ENCODE data around the gene ELP4.

Gene ELP4

DNA sequence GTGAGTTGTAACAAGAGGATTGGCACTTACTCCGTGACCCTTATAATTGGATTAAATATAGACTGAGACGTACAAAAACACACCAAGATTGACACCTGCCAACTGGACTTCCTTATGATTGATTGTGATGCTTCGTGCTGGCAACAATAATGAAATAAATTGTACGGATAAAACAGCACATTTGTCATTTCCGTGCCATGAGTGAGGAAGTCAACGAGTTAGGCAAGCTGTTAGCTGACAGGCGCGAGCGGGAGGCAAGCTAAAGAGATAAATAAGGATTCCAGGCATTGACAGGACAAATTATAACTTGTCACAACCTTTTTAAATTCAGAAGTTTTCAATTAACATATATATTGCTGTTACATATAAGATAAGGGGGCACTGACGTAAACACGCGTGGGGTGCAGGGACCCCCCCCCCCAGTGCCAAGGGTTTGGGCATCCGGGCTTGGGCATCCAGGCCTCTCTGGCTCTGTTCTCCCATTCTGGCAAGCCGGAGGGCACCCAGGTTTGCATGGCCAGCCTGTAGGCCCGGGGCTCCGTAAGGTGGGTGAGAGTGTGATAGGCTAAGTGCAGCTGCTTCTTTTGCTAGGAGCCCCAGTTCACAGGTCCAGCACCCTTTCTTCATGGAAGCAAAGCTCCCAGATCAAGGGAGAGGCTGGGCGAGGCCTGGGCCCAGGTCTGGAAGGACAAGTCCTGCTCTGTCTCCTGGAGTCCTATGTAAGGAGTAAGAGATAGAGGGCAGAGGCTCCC lies 312.8 kb downstream of the ELP4 start:
- no peak for DNase-seq

DNA sequence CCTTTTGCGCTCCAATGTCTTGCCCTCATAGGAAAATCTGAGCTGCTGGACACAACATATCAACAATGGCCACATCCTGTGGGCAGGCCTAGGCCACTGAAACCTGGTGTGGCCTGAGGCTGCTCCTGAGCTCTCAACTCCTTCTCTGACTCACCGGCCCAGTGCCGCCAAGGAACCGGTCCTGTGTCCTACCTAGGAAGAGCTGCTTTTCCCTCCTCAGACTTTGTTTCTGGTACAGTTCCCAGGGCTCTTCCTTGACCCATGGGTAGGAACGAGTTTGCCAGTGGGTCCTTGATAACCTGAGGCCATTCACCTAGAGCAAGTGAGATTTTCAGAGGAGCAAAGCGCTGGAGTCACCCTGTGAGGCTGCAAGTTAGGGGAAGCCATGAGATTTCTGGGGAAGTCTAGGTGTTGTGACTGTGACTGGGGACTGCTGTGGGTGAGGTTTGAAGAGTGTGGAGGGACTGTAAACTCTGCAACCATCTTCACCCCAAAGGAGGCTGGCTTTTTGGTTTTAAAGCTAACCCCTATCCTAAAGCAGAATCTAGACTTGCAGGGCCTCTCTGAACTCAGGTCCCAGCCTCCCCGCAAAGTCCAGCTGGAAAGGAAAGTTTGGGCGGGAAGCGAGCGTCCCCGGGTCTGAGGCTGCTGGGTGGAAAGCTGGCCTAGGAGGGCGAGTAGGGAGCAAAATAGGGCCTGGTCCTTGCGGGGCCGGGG lies 313.5 kb downstream of the ELP4 start:
- DNase-seq: no peak

DNA sequence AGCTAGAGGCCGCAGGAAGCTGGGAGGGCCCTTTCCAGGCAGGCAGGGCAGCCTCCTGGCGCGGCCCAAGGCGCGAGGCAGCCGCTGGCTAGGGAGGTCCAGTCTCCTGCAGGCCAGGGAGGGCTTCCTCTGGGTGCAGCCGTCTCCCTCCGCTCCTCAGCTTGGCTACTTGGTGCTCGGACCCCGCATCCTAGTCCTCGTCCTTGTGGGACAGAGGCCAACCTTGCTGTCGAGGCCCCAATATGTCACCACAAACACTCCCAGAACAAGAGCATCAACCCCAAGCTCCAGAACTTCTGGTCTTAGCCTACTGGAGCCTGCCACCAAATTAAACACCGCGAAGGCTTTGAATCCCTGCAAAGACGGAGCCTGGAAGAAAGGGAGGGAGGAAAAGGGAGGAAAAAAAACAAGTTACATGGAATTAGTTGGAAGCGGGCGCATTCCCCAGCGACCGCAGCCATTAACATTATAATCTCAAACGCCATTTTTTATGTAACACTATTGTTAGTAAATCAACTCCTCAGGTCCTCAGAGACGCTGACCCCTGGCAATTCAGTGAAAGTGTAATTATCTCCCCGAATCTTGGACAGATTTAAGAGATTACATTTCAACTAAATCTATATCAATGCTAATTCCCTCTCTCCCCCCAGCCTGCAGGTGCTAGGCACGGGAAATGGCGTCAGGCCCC lies 314.2 kb downstream of the ELP4 start:
- DNase-seq: no peak

DNA sequence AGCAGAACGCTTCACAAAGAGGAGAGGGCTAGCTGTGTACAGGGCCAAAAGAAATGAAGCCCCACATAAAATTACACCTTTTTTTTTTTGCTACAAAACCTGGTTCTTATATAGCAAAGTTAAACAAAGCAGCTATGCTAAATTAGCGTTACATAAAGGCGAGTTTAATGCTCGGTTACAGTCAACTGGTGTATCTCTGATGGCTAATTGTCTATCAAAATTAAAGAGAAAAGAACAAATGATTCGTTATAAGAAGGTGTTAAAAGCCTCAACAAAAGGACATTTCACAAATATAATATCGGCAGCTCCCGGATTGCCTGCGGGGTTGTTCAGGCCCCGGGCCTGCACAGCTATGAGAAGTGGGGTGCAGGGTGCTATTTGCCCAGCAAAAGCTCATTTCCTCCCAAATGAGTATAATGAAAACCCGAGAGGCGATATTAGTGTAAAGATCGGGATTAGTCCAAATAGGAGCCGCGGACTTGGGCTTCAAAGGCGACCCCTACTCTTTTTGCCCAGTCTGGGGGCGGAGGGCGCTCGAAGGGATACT lies 314.8 kb downstream of the ELP4 start:
- no peak for DNase-seq

DNA sequence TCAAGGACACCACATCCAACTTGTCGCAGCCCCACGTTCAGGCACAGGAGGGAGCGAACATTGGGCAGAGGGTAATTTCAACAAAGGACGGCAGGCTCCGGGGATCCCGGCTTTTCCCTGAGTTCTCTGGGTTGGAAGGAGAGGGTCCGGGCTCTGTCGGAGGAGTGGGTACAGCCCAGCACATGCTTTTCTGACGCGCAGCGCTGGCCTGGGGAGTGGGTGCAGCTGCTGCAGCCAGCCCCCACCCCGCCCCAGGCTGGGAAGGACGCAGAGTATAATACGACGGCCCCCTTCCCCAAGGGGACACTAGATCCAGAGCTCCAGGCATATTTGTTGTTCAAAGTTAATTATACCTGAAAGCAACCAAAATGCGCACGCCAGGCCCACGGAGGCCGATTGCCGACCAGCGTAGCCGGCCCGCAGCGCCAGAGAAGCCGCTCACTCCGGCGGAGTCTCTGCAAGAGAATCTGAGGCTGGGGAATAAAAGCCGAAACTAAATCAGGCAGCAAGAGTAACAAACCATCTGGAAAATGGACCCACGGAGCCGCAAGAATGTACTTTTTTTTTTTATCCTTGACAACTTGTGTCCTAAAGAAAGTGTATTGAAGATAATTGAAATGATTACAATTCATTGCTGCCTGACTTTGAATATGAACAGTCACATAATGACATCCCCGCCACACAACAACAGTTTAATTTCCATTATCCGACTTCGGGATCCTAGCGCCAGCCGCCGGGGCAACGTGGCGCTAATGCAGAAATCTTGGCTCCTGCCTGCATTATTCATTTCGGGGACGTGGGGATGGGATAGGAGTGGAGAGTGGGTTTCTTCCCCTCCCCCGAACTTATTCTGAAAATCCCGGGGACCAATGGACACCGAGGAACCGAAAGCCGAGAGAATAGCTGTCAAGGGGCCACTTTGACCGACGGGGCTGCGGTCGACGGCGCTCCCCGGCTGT lies 315.6 kb downstream of the ELP4 start:
- DNase-seq: no peak

DNA sequence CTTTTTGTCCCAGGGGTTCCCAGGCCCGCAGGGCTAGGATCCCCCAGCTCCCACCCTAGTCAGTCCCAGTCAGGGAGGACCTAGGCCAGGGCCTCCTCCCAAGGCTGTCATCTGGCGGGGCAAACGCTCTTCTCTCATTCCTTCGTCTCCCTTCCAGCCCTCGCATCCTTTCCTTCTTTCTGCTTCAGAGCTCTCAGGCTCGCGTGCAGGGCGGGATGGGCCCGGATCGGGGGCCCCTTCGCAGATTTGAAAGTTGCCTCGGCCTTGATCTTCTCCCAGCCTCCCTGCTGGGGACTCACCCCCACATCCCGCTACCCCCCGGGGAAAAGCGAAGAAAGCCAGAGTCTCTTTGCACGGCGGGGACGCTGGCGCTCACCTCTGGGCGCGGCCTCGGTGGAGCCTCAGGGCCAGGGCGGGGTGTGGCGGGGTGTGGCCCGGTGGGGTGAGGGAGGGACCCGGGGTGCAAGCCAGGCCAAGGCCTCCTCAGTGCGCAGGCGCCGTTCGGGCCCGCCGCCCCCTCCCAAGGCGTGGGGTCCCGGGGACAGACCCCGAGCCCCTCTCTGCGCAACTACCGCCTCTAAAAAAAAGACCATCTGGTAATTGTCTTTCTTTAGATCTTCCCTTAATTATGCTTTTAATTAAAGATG lies 316.4 kb downstream of the ELP4 start:
- no peak for DNase-seq

DNA sequence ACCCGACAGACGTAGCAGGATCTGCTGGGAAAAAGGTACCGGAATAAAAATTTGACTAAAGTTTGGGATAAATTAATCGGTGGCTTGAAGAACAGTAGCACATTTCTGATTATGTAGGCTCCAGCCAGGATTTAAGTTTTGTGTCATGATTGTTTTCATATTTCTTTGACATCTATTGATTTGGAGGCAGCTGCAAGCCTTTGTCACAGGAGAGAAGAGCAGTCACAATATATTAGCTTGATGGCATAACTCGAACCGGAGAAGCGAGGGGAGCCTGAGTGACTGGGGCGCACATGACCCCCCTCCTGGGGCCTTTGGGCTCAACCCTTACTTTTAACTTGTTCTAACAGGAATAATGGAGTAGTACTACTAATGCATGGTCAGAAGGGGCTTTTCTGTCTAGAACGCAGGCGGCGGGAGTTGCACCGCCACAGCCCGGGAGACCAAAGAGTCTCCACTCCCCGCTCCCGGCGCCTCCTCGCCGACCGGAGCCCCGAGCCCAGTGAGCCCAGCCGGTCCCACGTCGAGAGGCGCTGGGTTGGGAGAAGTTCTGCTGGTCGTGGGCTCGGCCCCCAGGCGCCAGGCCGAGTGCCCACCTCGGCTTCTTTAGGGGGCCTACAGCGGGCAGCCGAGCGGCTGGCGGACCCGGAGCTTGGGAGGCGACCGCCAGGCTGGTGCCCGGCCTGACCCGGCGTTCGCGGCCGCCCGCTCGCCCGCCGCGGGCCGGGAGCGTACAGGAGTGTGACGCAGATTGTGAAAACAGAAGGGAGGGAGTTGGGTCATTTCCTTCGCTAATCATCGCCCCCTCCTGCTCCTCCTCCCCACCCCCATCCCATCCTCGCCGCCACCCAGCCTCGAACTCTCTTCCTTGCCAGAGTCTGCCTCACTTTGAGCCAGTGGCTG lies 317.2 kb downstream of the ELP4 start:
- no peak for DNase-seq

DNA sequence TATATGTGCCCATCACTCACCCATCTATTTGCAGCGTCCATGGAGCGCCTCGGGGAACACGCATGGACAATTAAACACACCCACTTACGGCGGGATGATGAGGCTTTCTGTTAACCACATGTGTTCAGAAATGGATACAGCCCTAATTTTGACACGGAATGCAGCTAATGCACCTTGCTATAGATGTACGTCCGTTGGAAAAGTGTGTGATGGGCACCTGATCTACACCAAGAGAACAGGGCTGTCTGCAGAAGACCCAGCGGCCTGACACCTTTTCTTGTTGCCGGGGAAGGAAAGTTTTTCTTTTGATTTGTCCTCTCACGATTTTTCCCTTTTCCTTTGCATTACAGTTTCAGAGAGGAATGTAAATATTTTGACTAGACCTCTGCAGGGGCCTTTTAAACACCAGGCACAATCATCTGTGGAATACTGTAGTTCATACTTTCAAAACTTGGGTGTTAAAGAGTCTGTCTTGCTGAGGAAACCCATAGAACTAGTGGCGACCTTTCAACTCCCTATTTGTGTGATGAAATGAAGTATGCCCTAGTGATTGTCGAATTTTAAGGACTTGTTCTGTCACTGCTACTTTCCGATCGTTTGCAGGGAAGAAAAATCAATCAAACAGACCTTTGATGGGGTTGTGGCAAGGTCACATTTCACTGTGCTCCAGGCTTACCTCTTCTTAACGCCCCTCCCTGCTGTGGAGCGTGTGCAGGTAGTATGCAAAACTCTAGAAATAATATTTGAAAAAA lies 318.1 kb downstream of the ELP4 start:
- no peak for DNase-seq

DNA sequence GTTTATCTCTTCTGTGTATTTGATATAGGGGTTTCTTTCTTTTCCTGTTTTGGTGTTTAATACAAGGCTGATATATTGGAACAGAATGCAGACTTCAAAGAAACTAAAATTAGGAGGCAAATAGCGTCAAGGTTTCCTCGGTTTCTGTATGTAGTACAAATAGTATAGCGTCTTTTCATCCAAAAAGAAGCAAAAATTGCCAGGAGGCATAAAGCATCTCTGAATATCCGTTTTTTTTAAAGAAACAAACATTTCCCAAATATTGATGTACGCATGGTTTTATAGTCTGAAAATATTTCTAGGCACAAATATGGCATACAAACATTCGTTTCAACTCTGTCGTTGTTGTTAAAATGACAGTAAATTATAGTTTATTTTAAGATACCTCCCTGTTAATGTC lies 318.6 kb downstream of the ELP4 start:
- DNase-seq: no peak

DNA sequence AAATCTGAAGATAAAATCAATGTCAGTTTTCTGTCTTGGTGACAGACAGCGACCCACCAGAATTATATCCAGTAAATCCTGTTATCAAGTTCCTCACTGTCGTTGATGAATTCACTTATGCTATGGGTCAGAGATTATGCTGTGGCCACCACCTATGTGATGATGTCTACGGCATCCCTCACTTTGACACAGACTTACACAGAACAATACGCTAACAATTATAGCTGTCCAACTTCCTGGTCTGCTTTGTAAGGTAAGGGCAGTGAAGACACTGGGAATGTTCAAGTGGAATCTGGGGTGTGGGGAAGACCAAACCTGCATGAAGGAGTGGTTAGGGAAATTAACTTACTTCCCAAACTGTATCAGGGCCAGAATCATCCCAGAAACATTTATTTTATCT lies 320.8 kb downstream of the ELP4 start:
- DNase-seq: no peak

DNA sequence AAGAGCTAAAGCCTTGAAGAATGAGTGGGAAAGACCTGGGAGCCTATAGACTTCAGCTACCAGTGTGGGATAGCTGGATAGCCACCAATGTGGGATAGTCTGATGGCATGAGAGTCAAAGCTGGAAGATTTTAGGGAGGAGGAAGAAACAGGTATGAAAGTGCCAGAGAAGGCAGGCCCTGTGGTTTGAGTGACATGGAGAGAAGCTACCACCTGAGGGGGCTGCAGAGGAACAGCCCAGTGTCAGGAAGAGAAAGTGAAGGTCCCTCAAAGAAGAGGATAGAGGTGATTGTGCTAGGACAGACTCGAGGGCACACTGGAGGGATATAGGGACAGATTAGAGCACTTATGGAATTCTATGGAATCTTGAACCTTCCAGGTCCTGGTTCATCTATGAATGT lies 324.7 kb downstream of the ELP4 start:
- DNase-seq: no peak

Measured in hypothalamus (tissue), 51 donors.